H9 (cell line): ENCODE measurements around the gene RHBDD2. TPM values are rescaled to one million over a fixed set of nuclear protein-coding genes. Genes with fewer than 3 reads are reported as not detected.

Experiments
- DNase-seq: peaks from one replicate; pipeline ENCODE4 v3.0.0-alpha.2; 2017
- H2AFZ ChIP-seq: one replicate; pipeline ENCODE4 v1.6.1; 2013; ENCODE audit warnings: mild to moderate bottlenecking, low read length, control low read depth, moderate library complexity
- H2AK5ac ChIP-seq: 2 replicates; pipeline ENCODE4 v1.6.1; 2013; ENCODE audit warnings: low read length, control low read depth, mixed read lengths; ENCODE audit not compliant: insufficient read length
- H2BK120ac ChIP-seq: one replicate; pipeline ENCODE4 v1.6.1; 2013; ENCODE audit warnings: low read depth, mild to moderate bottlenecking, low read length, control low read depth, inconsistent platforms; ENCODE audit not compliant: poor library complexity, severe bottlenecking
- H2BK12ac ChIP-seq: 2 replicates; pipeline ENCODE4 v1.6.1; 2013; ENCODE audit warnings: low read length, control low read depth, mixed read lengths, low read depth; ENCODE audit not compliant: insufficient read length
- H2BK15ac ChIP-seq: 2 replicates; pipeline ENCODE4 v1.6.1; 2013; ENCODE audit warnings: low read depth, low read length, control low read depth
- H2BK20ac ChIP-seq: one replicate; pipeline ENCODE4 v1.6.1; 2013; ENCODE audit warnings: low read depth, mild to moderate bottlenecking, low read length, control low read depth, inconsistent platforms; ENCODE audit not compliant: poor library complexity, severe bottlenecking
- H2BK5ac ChIP-seq: 2 replicates; pipeline ENCODE4 v1.6.1; 2013; ENCODE audit warnings: low read length, control low read depth, mixed read lengths; ENCODE audit not compliant: insufficient read length
- H3K14ac ChIP-seq: 2 replicates; pipeline ENCODE4 v1.6.1; 2013; ENCODE audit warnings: low read length, control low read depth; ENCODE audit not compliant: insufficient read depth
- H3K18ac ChIP-seq: 2 replicates; pipeline ENCODE4 v1.6.1; 2013; ENCODE audit warnings: low read depth, mild to moderate bottlenecking, mixed read lengths, low read length, control low read depth; ENCODE audit not compliant: insufficient read length
- H3K23ac ChIP-seq: 2 replicates; pipeline ENCODE4 v1.6.1; 2013; ENCODE audit warnings: low read length, control low read depth, mixed read lengths, low read depth; ENCODE audit not compliant: insufficient read length
- H3K23me2 ChIP-seq: 2 replicates; pipeline ENCODE4 v1.6.1; 2013; ENCODE audit warnings: low read depth, mild to moderate bottlenecking, mixed read lengths, low read length, control low read depth; ENCODE audit not compliant: insufficient read length, poor library complexity, severe bottlenecking
- H3K27ac ChIP-seq: 2 replicates; pipeline ENCODE4 v1.5.1; 2013; ENCODE audit warnings: low read length, control low read depth, mixed read lengths, low read depth; ENCODE audit not compliant: insufficient read length
- H3K27me3 ChIP-seq: 2 replicates; pipeline ENCODE4 v1.6.1; 2013; ENCODE audit warnings: low read length, control low read depth, inconsistent platforms; ENCODE audit not compliant: insufficient read depth
- H3K4ac ChIP-seq: 2 replicates; pipeline ENCODE4 v1.6.1; 2013; ENCODE audit warnings: low read depth, mild to moderate bottlenecking, control low read depth, inconsistent platforms, low read length, moderate library complexity
- H3K4me1 ChIP-seq: 2 replicates; pipeline ENCODE4 v1.6.1; 2013; ENCODE audit warnings: low read length, control low read depth, inconsistent platforms; ENCODE audit not compliant: insufficient read depth
- H3K4me2 ChIP-seq: 2 replicates; pipeline ENCODE4 v1.6.1; 2013; ENCODE audit warnings: low read length, control low read depth, mixed read lengths; ENCODE audit not compliant: insufficient read length, insufficient read depth
- H3K56ac ChIP-seq: 2 replicates; pipeline ENCODE4 v1.6.1; 2013; ENCODE audit warnings: low read depth, mild to moderate bottlenecking, mixed read lengths, low read length, control low read depth; ENCODE audit not compliant: insufficient read length
- H3K79me1 ChIP-seq: 2 replicates; pipeline ENCODE4 v1.6.1; 2013; ENCODE audit warnings: low read depth, mild to moderate bottlenecking, moderate library complexity, low read length, control low read depth, inconsistent platforms; ENCODE audit not compliant: insufficient read depth, poor library complexity, severe bottlenecking
- H3K79me2 ChIP-seq: 2 replicates; pipeline ENCODE4 v1.6.1; 2013; ENCODE audit warnings: low read length, control low read depth, inconsistent platforms; ENCODE audit not compliant: insufficient read depth
- H3K9ac ChIP-seq: 2 replicates; pipeline ENCODE4 v1.6.1; 2013; ENCODE audit warnings: low read length, control low read depth, mixed read lengths; ENCODE audit not compliant: insufficient read length; ENCODE audit errors: extremely low read depth
- H3K9me3 ChIP-seq: one replicate; pipeline ENCODE4 v1.6.1; 2013; ENCODE audit warnings: low read depth, low read length, inconsistent platforms; ENCODE audit not compliant: control insufficient read depth
- H3T11ph ChIP-seq: one replicate; pipeline ENCODE4 v1.6.1; 2013; ENCODE audit warnings: mild to moderate bottlenecking, low read length, control low read depth, inconsistent platforms
- H4K20me1 ChIP-seq: one replicate; pipeline ENCODE4 v1.6.1; 2013; ENCODE audit not compliant: control insufficient read depth, insufficient read length, insufficient read depth
- H4K5ac ChIP-seq: 2 replicates; pipeline ENCODE4 v1.6.1; 2013; ENCODE audit warnings: low read depth, mild to moderate bottlenecking, mixed read lengths, low read length, control low read depth; ENCODE audit not compliant: insufficient read length
- H4K8ac ChIP-seq: replicated peaks from 2 replicates; pipeline ENCODE4 v1.6.1; 2013; ENCODE audit warnings: low read length, control low read depth, mixed read lengths, low read depth; ENCODE audit not compliant: insufficient read length
- H4K91ac ChIP-seq: 2 replicates; pipeline ENCODE4 v1.6.1; 2013; ENCODE audit warnings: low read depth, mild to moderate bottlenecking, moderate library complexity, mixed read lengths, low read length, control low read depth; ENCODE audit not compliant: insufficient read length
- H3K27ac Mint-ChIP-seq, 3 experiments: 2 replicates in 2 of 3; 3 replicates in 1 of 3; pipeline ENCODE4 v1.8.0; 2020 to 2021; ENCODE audit warnings: mixed read lengths in 3 of 3, mild to moderate bottlenecking in 1 of 3, moderate library complexity in 1 of 3
- H3K27me3 Mint-ChIP-seq: 2 replicates; pipeline ENCODE4 v1.8.0; 2021; ENCODE audit warnings: low read depth, mild to moderate bottlenecking, moderate library complexity, mixed read lengths
- H3K36me3 Mint-ChIP-seq, 3 experiments: 2 replicates in 2 of 3; 3 replicates in 1 of 3; pipeline ENCODE4 v1.8.0; 2020 to 2021; ENCODE audit warnings: low read depth in 3 of 3, mixed read lengths in 3 of 3; ENCODE audit not compliant: insufficient read depth in 1 of 3
- H3K4me1 Mint-ChIP-seq, 2 experiments: 2 replicates each; pipeline ENCODE4 v1.8.0; 2020; ENCODE audit warnings: mixed read lengths in 2 of 2
- H3K4me3 Mint-ChIP-seq, 2 experiments: 2 replicates in 1 of 2; 3 replicates in 1 of 2; pipeline ENCODE4 v1.8.0; 2020 to 2021; ENCODE audit warnings: mild to moderate bottlenecking in 2 of 2, mixed read lengths in 2 of 2, moderate library complexity in 1 of 2
- H3K9me3 Mint-ChIP-seq, 2 experiments: 2 replicates in 1 of 2; 3 replicates in 1 of 2; pipeline ENCODE4 v1.8.0; 2020; ENCODE audit warnings: mild to moderate bottlenecking in 2 of 2, mixed read lengths in 2 of 2, moderate library complexity in 1 of 2
- WGBS: extraction: QIAGEN DNeasy Blood & Tissue Kit; methylation state at CpG from one replicate; pipeline ENCODE4 v1.1.7; 2013; ENCODE audit warnings: missing lambda C conversion rate, low lambda C conversion rate, mixed read lengths; ENCODE audit not compliant: insufficient read length; ENCODE audit errors: extremely low coverage; 5-methylcytosine and 5-hydroxymethylcytosine counted together
- total RNA-seq: library from RNA; stranded (reverse); gene quantifications from 2 replicates; pipeline ENCODE4 v1.2.1, GENCODE V29; 2021
- TF ChIP-seq, protein P1 (sequence below): fragments of 200-600 bp; sonication (generic); conservative IDR thresholded peaks from 3 replicates; pipeline ENCODE4 v1.8.0; 2021; ENCODE audit warnings: antibody characterized with exemption, mild to moderate bottlenecking

RHBDD2 gene
- total RNA-seq, 1 experiment from 2014 or later = 30.0 TPM

DNA sequence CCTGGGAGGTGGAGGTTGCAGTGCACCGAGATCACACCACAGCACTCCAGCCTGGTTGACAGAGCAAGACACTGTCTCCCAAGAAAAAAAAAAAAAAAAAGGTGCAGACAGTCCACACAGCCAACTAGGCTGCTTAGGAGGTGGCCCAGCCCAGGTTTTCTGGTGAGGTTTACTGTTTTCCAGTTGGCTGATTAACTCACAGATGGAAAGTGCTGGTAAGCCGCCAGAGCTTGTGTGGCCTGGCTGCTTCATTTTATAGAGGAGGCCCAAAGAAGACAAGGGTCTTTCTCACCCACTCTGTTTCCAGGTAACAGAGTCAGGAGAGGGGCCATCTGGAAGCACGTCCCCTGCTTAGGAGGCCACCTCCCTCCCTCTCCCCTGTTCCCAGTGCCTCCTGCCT lies 6.2 kb downstream of the RHBDD2 start:
- H3K27ac Mint-ChIP-seq = no peak overlapping the region
- Histone ChIP-seq H3K4me2 (no peak overlapping the region), H3K56ac (no peak overlapping the region), H4K20me1 (no peaks in the 10 kb centered on the region), H3K4ac (no peak overlapping the region), H2AFZ (no peak overlapping the region), H3K4me1 (peaks cover 2% of the 10 kb centered on the region; the same call in 1 of the 2 replicates), H2BK12ac (no peak overlapping the region), H2BK5ac (no peak overlapping the region), H2BK15ac (no peak overlapping the region), H3K27ac (no peak overlapping the region), H3K79me1 (no peaks in the 10 kb centered on the region), H3K14ac (no peak overlapping the region), H3K23me2 (no peaks in the 10 kb centered on the region), H4K91ac (no peak overlapping the region), H3K79me2 (no peaks in the 10 kb centered on the region), H2BK20ac (no peak overlapping the region), H4K5ac (no peak overlapping the region), H4K8ac (no peak overlapping the region), H2AK5ac (no peak overlapping the region), H3K9ac (no peak overlapping the region), H3K23ac (no peak overlapping the region), H3K18ac (no peak overlapping the region), H3K27me3 (no peaks in the 10 kb centered on the region), H2BK120ac (no peak overlapping the region), H3T11ph (no peak overlapping the region), H3K9me3 (no peaks in the 10 kb centered on the region)
- TF ChIP-seq, protein P1, sequence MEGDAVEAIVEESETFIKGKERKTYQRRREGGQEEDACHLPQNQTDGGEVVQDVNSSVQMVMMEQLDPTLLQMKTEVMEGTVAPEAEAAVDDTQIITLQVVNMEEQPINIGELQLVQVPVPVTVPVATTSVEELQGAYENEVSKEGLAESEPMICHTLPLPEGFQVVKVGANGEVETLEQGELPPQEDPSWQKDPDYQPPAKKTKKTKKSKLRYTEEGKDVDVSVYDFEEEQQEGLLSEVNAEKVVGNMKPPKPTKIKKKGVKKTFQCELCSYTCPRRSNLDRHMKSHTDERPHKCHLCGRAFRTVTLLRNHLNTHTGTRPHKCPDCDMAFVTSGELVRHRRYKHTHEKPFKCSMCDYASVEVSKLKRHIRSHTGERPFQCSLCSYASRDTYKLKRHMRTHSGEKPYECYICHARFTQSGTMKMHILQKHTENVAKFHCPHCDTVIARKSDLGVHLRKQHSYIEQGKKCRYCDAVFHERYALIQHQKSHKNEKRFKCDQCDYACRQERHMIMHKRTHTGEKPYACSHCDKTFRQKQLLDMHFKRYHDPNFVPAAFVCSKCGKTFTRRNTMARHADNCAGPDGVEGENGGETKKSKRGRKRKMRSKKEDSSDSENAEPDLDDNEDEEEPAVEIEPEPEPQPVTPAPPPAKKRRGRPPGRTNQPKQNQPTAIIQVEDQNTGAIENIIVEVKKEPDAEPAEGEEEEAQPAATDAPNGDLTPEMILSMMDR = no peak
- WGBS = no CpG with 5 or more reads among the region's 3 CpGs
- peaks cover 17 to 19% of the 10 kb centered on the region in 2 experiments for H3K4me1 Mint-ChIP-seq
- H3K27me3 Mint-ChIP-seq = peaks cover 9% of the 10 kb centered on the region
- no peaks in the 10 kb centered on the region; a peak in 1 of 5 replicates for H3K9me3 Mint-ChIP-seq
- peaks cover 60 to 87% (median 83%) of the 10 kb centered on the region in 3 experiments for H3K36me3 Mint-ChIP-seq
- H3K4me3 Mint-ChIP-seq = no peak overlapping the region
- DNase-seq = no peak
